ENCODE data around the gene JCHAIN.
"Not testable (repeated sequence)": the region's sequence is repeated elsewhere in the genome, so short reads cannot be mapped to it uniquely, and the experiment has no call there.

The JCHAIN gene

GRCh38 chr4:70666369-70666768, at the start of gene JCHAIN:
TSS of gene JCHAIN (minus strand) at chr4:70666508. CDS start at chr4:70666490, 18 bp downstream.
- no peak for DNase-seq

DNA sequence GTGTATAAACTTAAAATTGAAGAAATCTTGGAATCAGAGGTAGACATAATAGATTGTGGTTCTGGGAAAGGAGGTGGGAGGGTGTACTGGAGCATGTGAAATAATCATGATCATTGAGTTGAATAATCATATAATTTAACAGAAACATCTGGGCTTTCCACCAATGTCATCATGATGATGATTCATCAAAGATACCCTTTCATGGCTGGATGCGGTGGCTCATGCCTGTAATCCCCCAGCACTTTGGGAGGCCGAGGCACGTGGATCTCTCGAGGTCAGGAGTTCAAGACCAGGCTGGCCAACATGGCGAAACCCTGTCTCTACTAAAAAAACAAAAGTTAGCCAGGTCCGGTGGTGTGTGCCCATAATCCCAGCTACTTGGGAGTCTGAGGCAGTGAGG, 48.8 kb upstream of the JCHAIN start:
- DNase-seq: no peak

DNA sequence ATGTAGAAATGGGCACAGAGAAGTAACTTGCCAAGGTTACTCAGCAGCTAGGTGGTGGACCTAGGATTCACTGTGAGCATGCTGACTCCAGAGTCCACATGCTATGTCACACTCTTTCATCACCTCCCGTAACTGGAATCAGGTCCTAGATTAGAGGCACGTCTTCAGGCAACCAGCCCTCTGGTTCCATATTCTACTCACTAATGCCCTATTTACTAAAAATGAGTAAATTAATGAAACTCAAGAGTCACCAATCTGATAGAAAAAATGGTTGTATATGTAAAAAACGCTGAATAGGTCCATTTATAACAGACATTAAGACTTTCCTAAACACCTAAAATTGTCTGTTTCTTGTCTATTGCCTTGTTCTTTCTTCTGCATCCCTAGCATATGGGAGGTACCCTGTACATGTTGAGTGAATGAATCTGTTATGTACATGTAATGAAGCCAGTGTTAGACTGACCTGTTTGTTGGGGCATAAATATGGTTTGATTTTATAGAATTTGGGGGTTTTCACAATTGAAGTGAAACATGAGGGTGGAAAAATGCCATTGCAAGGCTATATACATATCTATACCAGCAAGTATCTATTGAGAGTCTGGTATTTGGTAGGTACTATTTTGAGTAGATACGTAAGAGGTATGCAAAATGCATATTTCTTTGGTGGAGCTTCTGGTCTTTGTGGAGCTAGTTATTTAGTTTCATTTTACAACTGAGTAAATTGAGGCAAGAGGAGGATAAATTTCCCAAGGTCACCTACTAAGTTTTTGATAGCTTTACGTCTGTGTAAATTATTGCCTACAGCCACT, 48.0 kb upstream of the JCHAIN start:
- DNase-seq: no peak

DNA sequence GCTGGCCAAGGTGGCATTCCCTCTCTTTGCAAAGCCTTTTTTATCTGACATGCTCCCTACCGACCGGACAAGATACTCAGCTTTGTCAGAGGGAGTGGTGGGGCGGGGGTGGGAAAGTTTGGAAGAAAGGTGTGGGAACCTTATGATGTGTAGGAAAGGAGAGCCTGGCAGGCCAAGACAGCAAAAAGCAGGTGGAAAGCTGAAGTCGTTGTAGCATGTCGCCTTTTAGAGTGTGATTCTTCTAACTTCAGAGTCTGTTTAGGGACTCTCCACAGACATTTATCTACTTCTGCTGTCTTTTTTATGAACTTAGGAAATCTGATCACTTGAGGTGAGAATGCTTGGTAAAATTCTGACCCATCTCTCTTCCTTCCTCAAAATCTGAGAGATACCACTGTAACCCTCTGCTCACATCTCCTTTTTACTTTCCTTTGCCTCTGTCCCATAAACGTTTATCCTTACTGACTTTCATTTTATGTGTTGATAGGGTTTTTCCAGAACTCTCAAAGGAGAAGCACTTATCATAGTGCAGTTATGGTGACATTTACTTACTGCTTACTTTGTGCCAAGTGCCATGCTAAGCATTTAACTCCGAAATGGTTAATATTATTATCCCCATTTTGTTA, 47.3 kb upstream of the JCHAIN start:
- no peak for DNase-seq

- DNase-seq: no peak
Observed at GRCh38 chr4:70712604-70713452, 46.5 kb upstream of the JCHAIN start.

GRCh38 chr4:70712150-70712549, 45.8 kb upstream of the JCHAIN start:
- no peak for DNase-seq

- no peak for DNase-seq
Observed at GRCh38 chr4:70711599-70711998, 45.3 kb upstream of the JCHAIN start.

DNA sequence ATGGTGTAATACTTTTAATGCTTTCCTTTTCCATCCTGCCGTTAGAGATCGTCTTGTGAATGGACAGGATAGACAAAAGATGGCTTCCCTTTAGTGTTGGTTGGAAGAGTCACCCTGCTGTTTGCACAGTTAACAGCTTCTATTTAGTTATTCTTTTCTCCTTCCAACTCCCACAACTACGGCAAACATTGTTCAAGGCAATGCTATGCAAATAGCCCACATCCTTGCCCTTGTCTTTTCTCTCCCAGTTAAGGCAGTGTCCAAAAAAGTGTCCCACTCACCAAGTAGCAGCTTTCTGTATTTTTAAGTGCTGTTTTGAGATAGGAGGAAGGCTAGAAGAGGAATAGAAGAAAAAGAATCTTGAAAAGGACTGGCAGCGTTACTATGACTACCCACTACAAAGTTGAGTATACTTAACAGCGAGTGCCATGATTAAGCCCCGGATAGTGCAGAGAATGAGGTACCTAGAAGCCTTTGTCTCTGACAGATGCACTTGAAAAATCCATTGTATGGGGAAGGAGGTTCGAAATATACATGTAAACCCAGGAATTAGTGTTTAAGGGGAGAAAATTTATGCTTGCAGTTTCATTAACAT, 43.4 kb upstream of the JCHAIN start:
- peak; percentile 16 to 30 for DNase-seq

GRCh38 chr4:70706516-70706915, 40.2 kb upstream of the JCHAIN start:
- DNase-seq: no peak

GRCh38 chr4:70706044-70706461, 39.7 kb upstream of the JCHAIN start:
- no peak for DNase-seq

GRCh38 chr4:70705183-70706043, 39.1 kb upstream of the JCHAIN start:
- peak; percentile 69 to 87 for DNase-seq

- DNase-seq: peak in 1 of 2 experiments; percentile 79
Observed at GRCh38 chr4:70704931-70705182, 38.5 kb upstream of the JCHAIN start.

DNA sequence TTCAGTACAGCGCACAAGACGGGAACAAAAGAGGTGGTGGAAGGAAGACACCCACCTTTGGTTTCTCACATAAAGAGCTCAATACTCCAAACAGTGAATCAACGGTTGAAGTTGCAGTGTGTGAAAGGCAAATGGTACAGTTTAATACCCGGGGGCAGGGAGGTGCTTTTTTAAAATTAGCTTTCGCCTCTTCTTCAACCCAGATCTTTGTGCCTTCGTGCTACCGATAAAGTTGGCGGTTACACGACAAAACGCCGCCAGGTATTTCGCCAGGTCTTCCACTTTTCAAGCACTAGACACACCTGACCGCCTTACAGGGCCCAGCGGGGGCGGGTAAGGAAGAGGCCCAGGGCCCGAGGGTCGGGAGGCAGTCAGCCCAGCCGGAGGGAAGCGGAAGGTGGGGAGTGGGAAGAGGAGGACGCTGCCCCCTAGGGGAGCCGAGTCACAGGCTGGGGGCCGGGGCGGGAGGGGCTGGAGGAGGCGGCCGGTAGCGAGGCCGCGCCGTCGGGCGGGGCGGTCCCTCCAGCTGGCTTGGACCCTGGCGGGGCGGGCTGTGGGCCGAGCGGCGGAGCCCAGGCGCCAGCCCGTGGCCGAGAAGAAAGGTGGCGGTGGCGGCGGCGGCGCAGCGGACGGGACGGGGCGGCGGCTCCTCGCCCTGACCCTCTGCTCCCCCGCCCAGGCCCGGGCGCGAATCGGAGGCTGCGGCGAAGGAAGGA, 38.1 kb upstream of the JCHAIN start:
- DNase-seq: peak; percentile 74 to 92

- DNase-seq: peak; percentile 59 to 69
Observed at GRCh38 chr4:70703619-70704214, 37.4 kb upstream of the JCHAIN start.

- DNase-seq: not testable (repeated sequence)
Observed at GRCh38 chr4:70702592-70702991, 36.3 kb upstream of the JCHAIN start.

DNA sequence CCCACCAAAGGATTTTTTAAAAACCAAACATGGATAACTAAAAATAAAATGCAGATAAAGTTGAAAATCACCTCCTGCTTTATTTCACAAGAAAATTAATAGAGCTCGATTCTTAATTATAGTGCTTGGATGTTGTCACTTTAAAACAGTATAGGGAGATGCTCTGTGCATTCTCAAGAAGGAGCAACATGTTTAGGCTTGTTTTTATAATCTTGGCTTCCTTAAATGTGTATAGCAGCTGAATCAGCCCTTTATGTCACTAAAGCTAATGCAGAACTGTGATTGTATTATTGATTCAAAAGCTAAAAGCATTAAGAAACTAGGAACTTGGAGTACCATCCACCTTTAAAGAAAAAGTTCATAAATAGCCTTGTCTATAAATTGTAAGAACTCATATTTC, 35.0 kb upstream of the JCHAIN start:
- DNase-seq: no peak

GRCh38 chr4:70700712-70701111, 34.4 kb upstream of the JCHAIN start:
- DNase-seq: no peak

DNA sequence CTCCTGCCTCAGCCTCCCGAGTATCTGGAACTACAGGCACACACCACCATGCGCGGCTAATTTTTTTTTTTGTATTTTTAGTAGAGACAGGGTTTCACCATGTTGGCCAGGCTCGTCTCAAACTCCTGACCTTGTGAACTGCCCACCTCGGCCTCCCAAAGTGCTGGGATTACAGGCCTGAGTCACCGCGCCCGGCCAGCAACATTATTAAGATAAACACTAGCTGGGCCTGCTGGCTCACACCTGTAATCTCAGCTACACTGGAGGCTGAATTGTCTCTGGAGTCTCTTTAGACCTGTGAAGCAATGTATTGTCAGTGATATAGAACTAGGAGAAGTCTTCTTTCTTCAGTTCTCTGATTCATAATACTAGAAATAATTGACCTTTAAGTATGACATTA, 32.1 kb upstream of the JCHAIN start:
- DNase-seq: not testable (repeated sequence)

DNA sequence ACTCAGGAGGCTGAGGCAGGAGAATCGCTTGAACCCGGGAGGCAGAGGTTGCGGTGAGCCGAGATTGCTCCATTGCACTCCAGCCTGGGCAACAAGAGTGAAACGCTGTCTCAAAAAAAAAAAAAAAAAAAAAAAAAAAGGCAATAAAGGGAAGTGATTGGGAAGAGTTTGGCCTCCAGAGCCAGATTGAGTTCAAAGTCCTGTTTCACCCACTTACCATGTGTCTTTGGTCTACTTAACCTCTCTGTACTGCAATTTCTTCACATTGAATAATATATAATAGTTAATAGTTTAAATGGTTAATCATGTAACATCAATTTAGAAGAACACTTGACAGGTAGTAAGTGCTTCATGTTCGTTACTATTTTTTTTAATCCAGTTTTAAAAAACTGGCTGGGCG, 28.3 kb upstream of the JCHAIN start:
- DNase-seq: not testable (repeated sequence)

- DNase-seq: no peak
Observed at GRCh38 chr4:70691661-70692060, 25.4 kb upstream of the JCHAIN start.

GRCh38 chr4:70688795-70689231, 22.5 kb upstream of the JCHAIN start:
- DNase-seq: no peak

Data from NCI-H526 (cell line).